ENCODE measurements around the gene PPP1R14D.

The PPP1R14D gene

GRCh38 chr15:40830884-40831283, 2.4 kb upstream of the PPP1R14D start:
- TF ChIP-seq TCF12 (IDR thresholded peaks at IDR 0.05; ENCODE audit: low read depth), result no peak
- TF ChIP-seq RAD21 (IDR thresholded peaks at IDR 0.05; ENCODE audit: low read depth), result no peak

- TF ChIP-seq REST (IDR thresholded peaks at IDR 0.05; ENCODE audit: low read depth), result no peak
- TF ChIP-seq TEAD4 (IDR thresholded peaks at IDR 0.05), result no peak
- no peak for TF ChIP-seq MAX (IDR thresholded peaks at IDR 0.05)
- no peak for TF ChIP-seq USF1 (IDR thresholded peaks at IDR 0.05)
- TF ChIP-seq CEBPB (IDR thresholded peaks at IDR 0.05), result no peak
- TF ChIP-seq TCF12 (IDR thresholded peaks at IDR 0.05; ENCODE audit: low read depth), result no peak
- TF ChIP-seq ZBTB7A (IDR thresholded peaks at IDR 0.05; ENCODE audit: low read depth), result no peak
- TF ChIP-seq TAF1 (IDR thresholded peaks at IDR 0.05; ENCODE audit: low read depth), result no peak
- no peak for TF ChIP-seq NFIC (IDR thresholded peaks at IDR 0.05)
- TF ChIP-seq CREB1 (IDR thresholded peaks at IDR 0.05; ENCODE audit: low read depth), result no peak
Measured at GRCh38 chr15:40829115-40829514, 607 bp upstream of the PPP1R14D start.

- TF ChIP-seq FOXM1 (IDR thresholded peaks at IDR 0.05; ENCODE audit: borderline replicate concordance, low read depth), result no peak
Measured at GRCh38 chr15:40826423-40827075, 2.0 kb downstream of the PPP1R14D start.

GRCh38 chr15:40825661-40826422, 2.7 kb downstream of the PPP1R14D start:
- TF ChIP-seq YY1 (IDR thresholded peaks at IDR 0.05; ENCODE audit: low read depth) (no peak), REST (IDR thresholded peaks at IDR 0.05; ENCODE audit: low read depth) (no peak), TEAD4 (IDR thresholded peaks at IDR 0.05) (peak; percentile 61), TCF12 (IDR thresholded peaks at IDR 0.05; ENCODE audit: low read depth) (no peak), ZBTB7A (IDR thresholded peaks at IDR 0.05; ENCODE audit: low read depth) (no peak), USF1 (IDR thresholded peaks at IDR 0.05) (no peak), FOXM1 (IDR thresholded peaks at IDR 0.05; ENCODE audit: borderline replicate concordance, low read depth) (no peak), CEBPB (IDR thresholded peaks at IDR 0.05) (no peak)

- TF ChIP-seq FOXM1 (IDR thresholded peaks at IDR 0.05; ENCODE audit: borderline replicate concordance, low read depth), result no peak
- TF ChIP-seq YY1 (IDR thresholded peaks at IDR 0.05; ENCODE audit: low read depth), result no peak
- TF ChIP-seq ZBTB7A (IDR thresholded peaks at IDR 0.05; ENCODE audit: low read depth), result no peak
- no peak for TF ChIP-seq TEAD4 (IDR thresholded peaks at IDR 0.05)
- no peak for TF ChIP-seq CEBPB (IDR thresholded peaks at IDR 0.05)
- no peak for TF ChIP-seq EGR1 (IDR thresholded peaks at IDR 0.05)
- TF ChIP-seq REST (IDR thresholded peaks at IDR 0.05; ENCODE audit: low read depth), result no peak
- no peak for TF ChIP-seq MAX (IDR thresholded peaks at IDR 0.05)
- no peak for TF ChIP-seq CREB1 (IDR thresholded peaks at IDR 0.05; ENCODE audit: low read depth)
- TF ChIP-seq EP300 (IDR thresholded peaks at IDR 0.05; ENCODE audit: borderline replicate concordance), result no peak
- TF ChIP-seq USF1 (IDR thresholded peaks at IDR 0.05), result no peak
- TF ChIP-seq NFIC (IDR thresholded peaks at IDR 0.05), result no peak
- TF ChIP-seq TCF12 (IDR thresholded peaks at IDR 0.05; ENCODE audit: low read depth), result no peak
- no peak for TF ChIP-seq RAD21 (IDR thresholded peaks at IDR 0.05; ENCODE audit: low read depth)
- TF ChIP-seq TAF1 (IDR thresholded peaks at IDR 0.05; ENCODE audit: low read depth), result no peak
Measured at GRCh38 chr15:40823572-40824343, 4.8 kb downstream of the PPP1R14D start.

Data from Ishikawa (cell line).